ENCODE data around the gene KIT. TPM values are rescaled to one million over a fixed set of nuclear protein-coding genes. Genes with fewer than 3 reads are reported as not detected.

KIT gene
- total and polyA plus RNA-seq, 2 donors (not counting 3 experiments of a cell fraction or from before 2014, with no cell fraction given) = 19.8 to 39.7 TPM

GRCh38 chr4:54744487-54744886 is 86.7 kb downstream of the KIT start:
- no peaks in the 10 kb centered on the region for H4K20me1 ChIP-seq (replicated peaks; ENCODE audit: control insufficient read depth, extremely low read depth, insufficient read depth, low read length)
- H3K9me1 ChIP-seq (replicated peaks; ENCODE audit: control insufficient read depth, extremely low read depth, insufficient read depth, low read length) = no peaks in the 10 kb centered on the region
- FAIRE-seq (no peak), DNase-seq (ENCODE audit: low read depth, low spot score) (no peak)
- dilution Hi-C loops (cut with MboI; ENCODE audit: extremely low pct_ligation_motif_present, low sequenced_read_pairs) (no loop called here), intact Hi-C loops (cut with micrococcal nuclease) (loop anchor here (10.0 kb wide), 1 partner anchor 200 kb away; no protein-coding TSS in a partner anchor)
- H3K9me3 ChIP-seq (replicated peaks; ENCODE audit: control insufficient read depth, insufficient read depth, low read length) = no peaks in the 10 kb centered on the region
- no peak overlapping the region for H3K9ac ChIP-seq (replicated peaks; ENCODE audit: extremely low read depth, insufficient read depth, low read length)
- no peak overlapping the region for H3K4me3 ChIP-seq (replicated peaks in 1 of 3; ENCODE audit: insufficient read depth in 1 of 3, low read depth in 1 of 3, low read length in 3 of 3)
- H3K4me2 ChIP-seq (ENCODE audit: insufficient read depth, low read length) = no peak overlapping the region
- ChIA-PET POLR2A (no interaction called here), CTCF (no interaction called here)
- H3K79me2 ChIP-seq (ENCODE audit: control insufficient read depth, insufficient read depth, low read length) = no peaks in the 10 kb centered on the region
- BruUV-seq (replicated peaks) = no TSS peak
- TF ChIP-seq EZH2 (IDR thresholded peaks at IDR 0.05; ENCODE audit: borderline replicate concordance, low read depth, low read length, severe bottlenecking) (no peak), CTCF (IDR thresholded peaks at IDR 0.05; ENCODE audit: extremely low read depth in 1 of 2, insufficient read depth in 1 of 2, low read depth in 1 of 2, low read length in 2 of 2) (no peak), POLR2AphosphoS5 (IDR thresholded peaks at IDR 0.05; ENCODE audit: insufficient read depth, low read depth, low read length) (no peak), POLR2A (IDR thresholded peaks at IDR 0.05; ENCODE audit: low read depth, low read length) (no peak), MAX (IDR thresholded peaks at IDR 0.05; ENCODE audit: insufficient read depth, insufficient read length) (no peak)
- H2AFZ ChIP-seq (ENCODE audit: low read depth, low read length) = no peak overlapping the region
- H3K36me3 ChIP-seq (ENCODE audit: control insufficient read depth in 2 of 2, extremely low read depth in 1 of 2, insufficient read depth in 2 of 2, low read length in 2 of 2) = no peaks in the 10 kb centered on the region
- no peaks in the 10 kb centered on the region for H3K27me3 ChIP-seq (ENCODE audit: control insufficient read depth in 2 of 2, insufficient read depth in 2 of 2, low read length in 2 of 2)
- no peaks in the 10 kb centered on the region for H3K4me1 ChIP-seq (ENCODE audit: control insufficient read depth, extremely low read depth, insufficient read depth, low read length)
- H3K27ac ChIP-seq (ENCODE audit: insufficient read depth, low read depth, low read length) = no peak overlapping the region
